HT-29 (cell line): ENCODE data around the gene KLHL2. TPM values are rescaled to one million over a fixed set of nuclear protein-coding genes. Genes with fewer than 3 reads are reported as not detected.
"Not testable (repeated sequence)": the region's sequence is repeated elsewhere in the genome, so short reads cannot be mapped to it uniquely, and the experiment has no call there.

Experiments used
- DNase-seq: peaks from one replicate; pipeline ENCODE4 v3.0.0-alpha.2; 2015; ENCODE audit warnings: low spot score
- total RNA-seq: library from RNA; depleted of rRNA; stranded (reverse); fragments of >200 nt; shearing (Covaris generic); gene quantifications from 2 replicates; pipeline ENCODE4 v1.2.3, GENCODE V29; 2014

Gene KLHL2
- total RNA-seq, 1 experiment from 2014 or later = 10.0 TPM

GRCh38 chr4:165232623-165233433 is 25.5 kb downstream of the KLHL2 start:
- DNase-seq = not testable (repeated sequence)

- DNase-seq = no peak
Measured at GRCh38 chr4:165234766-165235165, 27.4 kb downstream of the KLHL2 start.

DNA sequence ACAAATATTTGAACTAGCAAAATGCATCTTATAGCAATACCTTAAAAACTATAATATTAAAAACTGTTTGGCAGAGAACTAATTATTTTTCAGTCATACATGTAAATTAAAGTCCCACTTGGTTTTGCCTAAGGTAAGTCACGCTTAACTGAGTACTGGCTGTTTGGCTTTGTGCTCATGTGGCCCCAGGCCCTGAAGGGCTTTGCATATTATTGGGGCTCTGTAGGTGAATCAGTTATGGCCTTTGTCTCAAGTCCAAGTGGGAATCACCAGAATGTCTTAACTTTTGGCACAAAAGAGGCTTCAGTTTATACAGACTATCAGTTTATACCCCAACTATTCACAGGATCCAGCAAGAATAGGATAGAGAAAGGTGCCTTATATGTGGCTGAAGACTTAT is 29.5 kb downstream of the KLHL2 start:
- not testable (repeated sequence) for DNase-seq

DNA sequence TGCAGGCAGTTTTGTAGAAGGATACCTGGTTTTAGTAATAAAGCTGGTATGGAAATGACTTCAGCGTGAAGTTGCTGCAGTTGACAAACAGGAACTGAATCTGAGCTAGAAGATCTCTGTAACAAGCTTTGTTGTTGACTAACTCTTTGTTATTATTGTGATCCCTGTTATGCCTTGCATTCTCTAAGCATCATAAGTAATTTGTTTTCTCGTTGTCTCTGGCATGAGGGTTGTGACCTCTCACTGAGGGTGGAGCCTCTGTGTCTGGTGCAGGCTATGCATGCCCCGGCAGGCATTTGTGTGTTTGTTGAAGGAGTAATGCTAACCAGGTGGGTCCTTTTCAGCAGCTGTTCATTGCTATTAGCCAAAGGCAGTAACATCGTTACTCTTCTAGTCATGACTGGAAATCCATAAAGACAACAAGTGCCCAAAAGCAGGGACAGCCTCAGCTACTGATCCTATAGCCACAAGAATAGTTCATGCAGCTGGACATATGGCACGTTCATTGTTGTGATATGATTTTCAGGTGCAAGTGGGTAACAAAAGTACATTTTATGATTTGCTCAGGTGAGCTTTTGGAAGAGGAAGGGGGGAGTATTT is 30.8 kb downstream of the KLHL2 start:
- not testable (repeated sequence) for DNase-seq

- DNase-seq = not testable (repeated sequence)
Measured at GRCh38 chr4:165240761-165241160, 33.4 kb downstream of the KLHL2 start.

DNA sequence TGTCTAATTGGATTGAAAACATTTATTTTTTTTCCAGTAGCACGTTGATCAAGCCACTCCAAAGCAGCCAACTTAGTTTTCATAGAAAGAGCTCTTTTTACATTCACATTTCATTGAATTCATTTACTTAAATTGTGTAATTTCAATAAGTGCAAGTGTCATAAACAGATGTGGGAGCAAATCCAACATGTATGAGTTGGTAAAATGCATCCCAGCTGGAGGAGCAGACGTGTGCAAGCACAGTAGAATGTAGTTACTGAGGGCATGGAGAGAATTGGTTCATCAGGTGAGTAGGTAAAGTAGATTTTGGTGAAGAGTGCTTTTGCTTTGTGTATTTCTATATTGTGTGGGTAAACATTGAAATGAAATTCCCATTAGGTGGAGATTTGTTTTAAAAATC is 36.8 kb downstream of the KLHL2 start:
- DNase-seq = not testable (repeated sequence)

DNA sequence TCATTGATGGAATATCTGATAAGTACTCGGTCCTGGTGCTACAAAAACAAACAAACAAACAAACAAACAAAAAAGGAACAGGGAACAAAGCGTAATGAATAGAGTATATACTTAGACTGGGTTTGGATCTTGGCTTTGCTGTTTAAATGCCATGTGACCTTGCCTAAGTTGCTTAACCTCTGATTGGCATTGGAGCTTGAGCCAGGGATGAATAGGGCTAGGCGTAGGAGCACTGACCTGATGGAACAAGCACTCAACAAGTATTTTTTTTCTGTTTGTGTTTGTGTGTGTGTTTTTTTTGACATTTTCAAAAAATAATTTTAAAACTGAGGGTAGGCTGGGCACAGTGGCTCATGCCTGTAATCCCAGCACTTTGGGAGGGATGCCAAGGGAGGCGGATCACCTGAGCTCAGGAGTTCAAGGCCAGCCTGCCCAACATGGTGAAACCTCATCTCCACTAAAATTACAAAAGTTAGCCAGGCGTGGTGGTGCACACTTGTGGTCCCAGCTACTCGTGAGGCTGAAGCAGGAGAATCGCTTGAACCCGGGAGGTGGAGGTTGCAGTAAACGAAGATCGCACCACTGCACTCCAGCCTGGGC is 37.3 kb downstream of the KLHL2 start:
- not testable (repeated sequence) for DNase-seq

- DNase-seq = no peak
Measured at GRCh38 chr4:165248102-165248501, 40.7 kb downstream of the KLHL2 start.

DNA sequence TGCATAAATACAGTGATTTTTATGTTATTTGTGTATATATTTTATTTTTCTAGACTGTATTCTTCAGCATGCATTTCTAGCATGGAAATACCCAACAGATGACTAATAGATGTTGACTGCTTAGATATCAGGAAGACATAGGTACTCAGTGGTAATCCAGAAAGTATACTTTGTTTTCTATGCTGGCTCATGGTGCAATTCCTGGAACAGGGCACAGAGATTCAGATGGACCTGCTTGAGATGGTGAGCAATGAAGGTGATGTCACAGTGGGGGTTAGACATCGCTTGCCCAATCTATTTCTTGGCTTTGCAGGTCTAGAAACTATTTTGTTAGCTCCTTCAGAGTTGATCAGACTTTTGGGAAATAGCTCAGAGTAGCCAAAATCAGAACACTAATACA is 41.5 kb downstream of the KLHL2 start:
- not testable (repeated sequence) for DNase-seq

DNA sequence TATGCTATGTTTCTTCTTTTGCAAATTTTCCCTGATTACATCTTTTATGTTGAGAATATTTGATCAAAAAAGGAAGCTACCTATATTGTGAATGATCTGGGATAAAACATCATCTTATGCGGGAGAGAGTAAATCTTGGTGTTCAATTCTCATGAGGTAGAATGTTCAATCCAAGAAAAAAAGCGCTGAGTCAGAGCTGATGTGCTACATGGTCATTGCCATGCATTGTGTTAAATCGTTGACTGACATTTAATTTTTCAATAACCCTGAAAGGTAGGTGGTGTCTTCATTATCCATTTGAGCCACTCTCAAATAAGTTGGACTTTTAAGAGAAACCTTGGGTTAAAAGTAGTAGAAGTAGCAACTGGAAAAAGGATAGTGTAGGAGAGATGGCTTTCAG is 47.4 kb downstream of the KLHL2 start:
- DNase-seq = not testable (repeated sequence)

DNA sequence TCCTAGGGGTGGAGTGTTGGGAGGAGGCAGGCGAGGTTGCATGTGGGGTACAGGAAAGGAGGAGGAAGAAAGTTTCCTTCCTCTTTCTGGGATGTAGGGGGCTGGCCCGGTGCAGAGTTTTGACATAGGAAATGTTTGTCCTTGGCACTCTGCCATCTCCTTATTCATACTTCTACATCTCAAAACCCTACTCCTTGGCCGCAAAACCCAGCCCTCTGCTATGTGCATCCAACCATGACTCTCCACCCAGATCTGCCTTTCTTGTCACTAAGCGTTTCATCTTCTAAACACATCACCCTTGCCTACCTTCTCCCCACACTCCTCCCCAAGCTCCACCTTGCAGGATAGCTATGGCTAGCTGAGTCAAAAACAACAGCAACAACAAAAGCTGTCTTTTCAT is 48.1 kb downstream of the KLHL2 start:
- DNase-seq = not testable (repeated sequence)

- not testable (repeated sequence) for DNase-seq
Measured at GRCh38 chr4:165256074-165256659, 48.8 kb downstream of the KLHL2 start.

DNA sequence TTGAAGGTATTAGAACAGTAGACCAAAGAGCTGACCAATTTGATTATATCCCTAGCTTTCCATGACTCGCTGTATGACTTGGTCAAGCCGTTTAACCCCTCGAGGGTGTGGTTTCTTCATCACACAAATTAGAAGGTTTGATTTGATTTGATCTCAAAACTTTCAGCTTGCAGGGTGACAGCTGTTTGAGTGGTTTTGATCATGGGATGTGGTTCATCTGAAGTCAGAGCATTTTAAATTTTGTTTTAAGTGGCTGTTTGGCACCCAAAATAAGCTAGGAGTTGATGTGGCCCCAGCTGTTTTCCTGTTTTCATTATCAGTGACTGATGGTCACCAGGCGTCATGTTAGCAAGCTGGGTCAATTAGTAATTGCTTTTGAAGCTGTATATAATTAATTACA is 52.4 kb downstream of the KLHL2 start:
- DNase-seq = not testable (repeated sequence)

DNA sequence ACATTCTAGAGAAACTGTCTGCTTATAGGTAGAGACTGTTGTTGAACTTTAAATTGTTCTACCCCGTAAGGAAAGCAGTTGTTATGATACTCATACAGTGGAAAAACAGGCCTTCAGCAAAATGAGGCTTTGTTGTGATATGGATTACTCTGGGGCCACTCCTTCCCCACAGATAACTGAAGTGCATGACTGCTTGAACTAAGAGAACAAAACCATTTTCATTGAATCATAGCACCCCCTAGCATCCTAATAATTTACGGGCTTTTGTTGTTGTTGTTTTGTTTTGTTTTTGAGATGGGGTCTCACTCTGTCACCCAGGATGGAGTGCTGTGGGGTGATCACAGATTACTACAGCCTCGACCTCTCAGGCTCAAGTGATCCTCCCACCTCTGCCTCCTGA is 54.9 kb downstream of the KLHL2 start:
- not testable (repeated sequence) for DNase-seq

DNA sequence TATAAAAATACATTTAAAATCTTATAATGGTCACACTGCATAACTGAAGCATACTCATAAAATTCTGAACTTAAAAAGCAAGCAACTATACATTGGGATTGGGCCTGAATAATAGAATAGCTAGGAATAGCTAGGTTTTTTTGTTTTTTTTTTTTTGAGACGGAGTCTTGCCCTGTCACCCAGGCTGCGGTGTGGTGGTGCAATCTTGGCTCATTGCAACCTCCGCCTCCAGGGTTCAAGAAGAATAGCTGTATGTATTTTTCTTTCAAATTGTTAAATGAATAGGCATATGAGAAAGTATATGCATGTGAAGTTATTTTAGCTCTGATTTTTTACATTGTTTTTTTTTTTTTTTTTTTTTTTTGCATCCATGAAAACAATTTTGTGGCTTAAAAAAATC is 56.1 kb downstream of the KLHL2 start:
- not testable (repeated sequence) for DNase-seq

- not testable (repeated sequence) for DNase-seq
Measured at GRCh38 chr4:165269931-165270330, 62.6 kb downstream of the KLHL2 start.

DNA sequence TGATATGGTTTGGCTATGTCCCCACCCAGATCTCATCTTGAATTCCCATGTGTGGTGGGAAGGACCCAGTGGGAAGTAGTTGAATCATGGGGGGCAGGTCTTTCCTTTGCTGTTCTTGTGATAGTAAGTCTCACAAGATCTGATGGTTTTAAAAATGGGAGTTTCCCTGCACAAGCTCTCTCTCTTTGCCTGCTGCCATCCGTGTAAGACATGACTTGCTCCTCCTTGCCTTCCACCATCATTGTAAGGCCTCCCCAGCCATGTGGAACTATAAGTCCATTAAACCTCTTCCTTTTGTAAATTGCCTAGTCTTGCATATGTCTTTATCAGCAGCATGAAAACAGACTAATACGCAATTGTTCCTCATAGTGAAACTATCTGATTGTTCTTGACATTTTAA is 66.1 kb downstream of the KLHL2 start:
- DNase-seq = not testable (repeated sequence)

DNA sequence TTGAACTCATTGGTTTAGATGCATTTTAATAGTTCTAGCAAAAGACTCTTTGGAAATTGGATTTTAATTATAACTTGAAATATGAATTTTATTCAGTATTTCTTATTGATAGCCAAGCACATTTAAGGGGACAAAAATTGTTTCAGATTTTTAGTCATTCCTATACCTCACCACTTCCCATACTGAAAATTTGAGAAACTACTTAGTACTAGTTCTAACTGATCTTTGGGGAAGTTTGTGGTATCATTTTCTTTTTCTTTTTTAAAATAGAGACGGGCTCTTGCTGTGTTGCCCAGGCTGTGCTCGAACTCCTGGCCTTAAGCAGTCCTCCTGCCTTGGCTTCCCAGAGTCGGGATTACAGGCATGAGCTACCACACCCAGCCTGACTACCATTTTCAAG is 68.0 kb downstream of the KLHL2 start:
- DNase-seq = not testable (repeated sequence)

GRCh38 chr4:165279531-165279930 is 72.2 kb downstream of the KLHL2 start:
- not testable (repeated sequence) for DNase-seq

DNA sequence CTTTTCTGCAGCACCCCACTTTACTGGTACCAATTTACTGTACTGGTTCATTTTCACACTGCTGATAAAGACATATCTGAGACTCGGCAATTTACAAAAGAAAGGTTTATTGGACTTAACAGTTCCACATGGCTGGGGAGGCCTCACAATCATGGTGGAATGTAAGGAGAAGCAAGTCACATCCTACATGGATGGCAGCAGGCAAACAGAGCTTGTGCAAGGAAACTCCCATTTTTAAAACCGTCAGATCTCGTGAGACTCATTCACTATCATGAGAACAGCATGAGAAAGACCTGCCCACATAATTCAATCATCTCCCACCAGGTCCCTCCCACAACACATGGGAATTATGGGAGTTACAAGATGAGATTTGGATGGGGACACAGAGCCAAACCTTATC is 77.3 kb downstream of the KLHL2 start:
- not testable (repeated sequence) for DNase-seq

- DNase-seq = not testable (repeated sequence)
Measured at GRCh38 chr4:165286619-165287340, 79.4 kb downstream of the KLHL2 start.

DNA sequence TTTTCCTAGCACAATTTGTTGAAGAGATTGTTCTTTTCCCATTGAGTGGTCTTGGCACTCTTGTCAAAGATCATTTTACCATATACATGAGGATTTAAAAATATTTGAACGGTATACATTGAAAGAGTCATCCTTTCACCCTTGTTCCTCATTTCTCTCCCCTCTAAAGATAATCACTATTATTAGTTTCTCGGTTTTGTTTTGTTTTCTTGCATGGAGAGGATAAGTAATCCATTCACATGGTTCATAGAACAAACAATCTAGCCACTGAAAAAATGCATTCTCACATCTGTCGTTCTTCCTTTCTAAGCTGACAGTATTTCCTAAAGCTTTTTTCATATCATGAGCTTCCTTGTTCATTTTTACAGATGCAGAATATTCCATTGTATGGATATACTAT is 80.9 kb downstream of the KLHL2 start:
- no peak for DNase-seq
